HepG2 (cell line): ENCODE data around the gene HNRNPF. TPM values are rescaled to one million over a fixed set of nuclear protein-coding genes. Genes with fewer than 3 reads are reported as not detected.

Experiments used
- FOXO4 ChIP-seq: sonication (generic); formaldehyde crosslinking; conservative IDR thresholded peaks from 2 replicates; pipeline ENCODE4 v1.8.1; 2023; ENCODE audit warnings: missing genetic modification reagents
- MEF2D ChIP-seq: sonication (generic); formaldehyde crosslinking; IDR thresholded peaks from 2 replicates; pipeline ENCODE4 v1.5.1; 2020; ENCODE audit warnings: mild to moderate bottlenecking, missing genetic modification reagents
- TOPORS ChIP-seq: sonication (generic); formaldehyde crosslinking; IDR thresholded peaks from 2 replicates; pipeline ENCODE4 v1.8.0; 2023; ENCODE audit warnings: mild to moderate bottlenecking, missing genetic modification reagents
- ZFX ChIP-seq: sonication (generic); formaldehyde crosslinking; IDR thresholded peaks from 2 replicates; pipeline ENCODE4 v1.4.0; 2020; ENCODE audit warnings: mild to moderate bottlenecking, low read depth, missing genetic modification reagents, moderate library complexity
- ZNF367 ChIP-seq: sonication (generic); formaldehyde crosslinking; IDR thresholded peaks from 2 replicates; pipeline ENCODE4 v1.4.0; 2020; ENCODE audit warnings: missing genetic modification reagents, borderline replicate concordance
- ZNF772 ChIP-seq: sonication (generic); formaldehyde crosslinking; IDR thresholded peaks from 2 replicates; pipeline ENCODE4 v1.5.0; 2020; ENCODE audit warnings: mild to moderate bottlenecking, missing genetic modification reagents
- polyA plus RNA-seq, 8 experiments: library from polyadenylated mRNA; depleted of rRNA in 3 of 8; stranded (reverse) in 7 of 8; unstranded in 1 of 8; fragments of >200 nt; fragmentation: Illumina TruSeq in 4 of 8; extraction: Trizol in 4 of 8; gene quantifications; 2 replicates each; pipeline versions ENCODE4 v1.2.1 to v1.2.3, GENCODE V29; 2011 to 2016; ENCODE audit warnings: low read depth in 4 of 8, missing spikeins in 1 of 8, mixed read lengths in 1 of 8; ENCODE audit not compliant: insufficient read depth in 1 of 8
- total RNA-seq, 5 experiments: library from RNA; depleted of rRNA; stranded (reverse); fragments of >200 nt; fragmentation: Illumina TruSeq; extraction: Trizol; gene quantifications; 2 replicates each; pipeline ENCODE4 v1.2.3, GENCODE V29; 2016; ENCODE audit warnings: low read depth in 1 of 5
- TF ChIP-seq, protein P1 (sequence below): sonication (generic); formaldehyde crosslinking; IDR thresholded peaks from 2 replicates; pipeline ENCODE4 v1.4.0; 2020; ENCODE audit warnings: mild to moderate bottlenecking, missing genetic modification reagents, borderline replicate concordance
- TF ChIP-seq, protein P2 (sequence below): sonication (generic); formaldehyde crosslinking; conservative IDR thresholded peaks from 2 replicates; pipeline ENCODE4 v1.4.0; 2020; ENCODE audit warnings: mild to moderate bottlenecking, missing genetic modification reagents, moderate library complexity
- TF ChIP-seq, protein P3 (sequence below): sonication (generic); formaldehyde crosslinking; IDR thresholded peaks from 2 replicates; pipeline ENCODE4 v1.8.1; 2023; ENCODE audit warnings: mild to moderate bottlenecking, missing genetic modification reagents, borderline replicate concordance
- TF ChIP-seq, protein P4 (sequence below): sonication (generic); formaldehyde crosslinking; IDR thresholded peaks from 2 replicates; pipeline ENCODE4 v1.5.0; 2020; ENCODE audit warnings: mild to moderate bottlenecking, missing genetic modification reagents, borderline replicate concordance
- TF ChIP-seq, protein P5 (sequence below): sonication (generic); formaldehyde crosslinking; IDR thresholded peaks from 2 replicates; pipeline ENCODE4 v1.4.0; 2020; ENCODE audit warnings: low read depth, mild to moderate bottlenecking, missing genetic modification reagents

HNRNPF gene
- total and polyA plus RNA-seq, 2 of the 13 experiments (the other 11 are each of a cell fraction or from before 2014, with no cell fraction given) = 166 to 308 TPM

- TF ChIP-seq, protein P1, sequence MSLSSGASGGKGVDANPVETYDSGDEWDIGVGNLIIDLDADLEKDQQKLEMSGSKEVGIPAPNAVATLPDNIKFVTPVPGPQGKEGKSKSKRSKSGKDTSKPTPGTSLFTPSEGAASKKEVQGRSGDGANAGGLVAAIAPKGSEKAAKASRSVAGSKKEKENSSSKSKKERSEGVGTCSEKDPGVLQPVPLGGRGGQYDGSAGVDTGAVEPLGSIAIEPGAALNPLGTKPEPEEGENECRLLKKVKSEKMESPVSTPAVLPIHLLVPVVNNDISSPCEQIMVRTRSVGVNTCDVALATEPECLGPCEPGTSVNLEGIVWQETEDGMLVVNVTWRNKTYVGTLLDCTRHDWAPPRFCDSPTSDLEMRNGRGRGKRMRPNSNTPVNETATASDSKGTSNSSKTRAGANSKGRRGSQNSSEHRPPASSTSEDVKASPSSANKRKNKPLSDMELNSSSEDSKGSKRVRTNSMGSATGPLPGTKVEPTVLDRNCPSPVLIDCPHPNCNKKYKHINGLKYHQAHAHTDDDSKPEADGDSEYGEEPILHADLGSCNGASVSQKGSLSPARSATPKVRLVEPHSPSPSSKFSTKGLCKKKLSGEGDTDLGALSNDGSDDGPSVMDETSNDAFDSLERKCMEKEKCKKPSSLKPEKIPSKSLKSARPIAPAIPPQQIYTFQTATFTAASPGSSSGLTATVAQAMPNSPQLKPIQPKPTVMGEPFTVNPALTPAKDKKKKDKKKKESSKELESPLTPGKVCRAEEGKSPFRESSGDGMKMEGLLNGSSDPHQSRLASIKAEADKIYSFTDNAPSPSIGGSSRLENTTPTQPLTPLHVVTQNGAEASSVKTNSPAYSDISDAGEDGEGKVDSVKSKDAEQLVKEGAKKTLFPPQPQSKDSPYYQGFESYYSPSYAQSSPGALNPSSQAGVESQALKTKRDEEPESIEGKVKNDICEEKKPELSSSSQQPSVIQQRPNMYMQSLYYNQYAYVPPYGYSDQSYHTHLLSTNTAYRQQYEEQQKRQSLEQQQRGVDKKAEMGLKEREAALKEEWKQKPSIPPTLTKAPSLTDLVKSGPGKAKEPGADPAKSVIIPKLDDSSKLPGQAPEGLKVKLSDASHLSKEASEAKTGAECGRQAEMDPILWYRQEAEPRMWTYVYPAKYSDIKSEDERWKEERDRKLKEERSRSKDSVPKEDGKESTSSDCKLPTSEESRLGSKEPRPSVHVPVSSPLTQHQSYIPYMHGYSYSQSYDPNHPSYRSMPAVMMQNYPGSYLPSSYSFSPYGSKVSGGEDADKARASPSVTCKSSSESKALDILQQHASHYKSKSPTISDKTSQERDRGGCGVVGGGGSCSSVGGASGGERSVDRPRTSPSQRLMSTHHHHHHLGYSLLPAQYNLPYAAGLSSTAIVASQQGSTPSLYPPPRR (CRISPR knock-in tag) = no peak
- TF ChIP-seq ZNF367 (CRISPR knock-in tag) (no peak), MEF2D (CRISPR knock-in tag) (no peak), ZFX (peak; percentile 44), FOXO4 (no peak), TOPORS (0 out of 2 replicates have a peak, but pooled peaks have one; percentile 72), ZNF772 (CRISPR knock-in tag) (0 out of 2 replicates have a peak, but pooled peaks have one; percentile 36)
- TF ChIP-seq, protein P2, sequence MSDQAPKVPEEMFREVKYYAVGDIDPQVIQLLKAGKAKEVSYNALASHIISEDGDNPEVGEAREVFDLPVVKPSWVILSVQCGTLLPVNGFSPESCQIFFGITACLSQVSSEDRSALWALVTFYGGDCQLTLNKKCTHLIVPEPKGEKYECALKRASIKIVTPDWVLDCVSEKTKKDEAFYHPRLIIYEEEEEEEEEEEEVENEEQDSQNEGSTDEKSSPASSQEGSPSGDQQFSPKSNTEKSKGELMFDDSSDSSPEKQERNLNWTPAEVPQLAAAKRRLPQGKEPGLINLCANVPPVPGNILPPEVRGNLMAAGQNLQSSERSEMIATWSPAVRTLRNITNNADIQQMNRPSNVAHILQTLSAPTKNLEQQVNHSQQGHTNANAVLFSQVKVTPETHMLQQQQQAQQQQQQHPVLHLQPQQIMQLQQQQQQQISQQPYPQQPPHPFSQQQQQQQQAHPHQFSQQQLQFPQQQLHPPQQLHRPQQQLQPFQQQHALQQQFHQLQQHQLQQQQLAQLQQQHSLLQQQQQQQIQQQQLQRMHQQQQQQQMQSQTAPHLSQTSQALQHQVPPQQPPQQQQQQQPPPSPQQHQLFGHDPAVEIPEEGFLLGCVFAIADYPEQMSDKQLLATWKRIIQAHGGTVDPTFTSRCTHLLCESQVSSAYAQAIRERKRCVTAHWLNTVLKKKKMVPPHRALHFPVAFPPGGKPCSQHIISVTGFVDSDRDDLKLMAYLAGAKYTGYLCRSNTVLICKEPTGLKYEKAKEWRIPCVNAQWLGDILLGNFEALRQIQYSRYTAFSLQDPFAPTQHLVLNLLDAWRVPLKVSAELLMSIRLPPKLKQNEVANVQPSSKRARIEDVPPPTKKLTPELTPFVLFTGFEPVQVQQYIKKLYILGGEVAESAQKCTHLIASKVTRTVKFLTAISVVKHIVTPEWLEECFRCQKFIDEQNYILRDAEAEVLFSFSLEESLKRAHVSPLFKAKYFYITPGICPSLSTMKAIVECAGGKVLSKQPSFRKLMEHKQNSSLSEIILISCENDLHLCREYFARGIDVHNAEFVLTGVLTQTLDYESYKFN (CRISPR knock-in tag) = no peak
- TF ChIP-seq, protein P3, sequence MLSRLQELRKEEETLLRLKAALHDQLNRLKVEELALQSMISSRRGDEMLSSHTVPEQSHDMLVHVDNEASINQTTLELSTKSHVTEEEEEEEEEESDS (CRISPR knock-in tag) = no peak
- TF ChIP-seq, protein P4, sequence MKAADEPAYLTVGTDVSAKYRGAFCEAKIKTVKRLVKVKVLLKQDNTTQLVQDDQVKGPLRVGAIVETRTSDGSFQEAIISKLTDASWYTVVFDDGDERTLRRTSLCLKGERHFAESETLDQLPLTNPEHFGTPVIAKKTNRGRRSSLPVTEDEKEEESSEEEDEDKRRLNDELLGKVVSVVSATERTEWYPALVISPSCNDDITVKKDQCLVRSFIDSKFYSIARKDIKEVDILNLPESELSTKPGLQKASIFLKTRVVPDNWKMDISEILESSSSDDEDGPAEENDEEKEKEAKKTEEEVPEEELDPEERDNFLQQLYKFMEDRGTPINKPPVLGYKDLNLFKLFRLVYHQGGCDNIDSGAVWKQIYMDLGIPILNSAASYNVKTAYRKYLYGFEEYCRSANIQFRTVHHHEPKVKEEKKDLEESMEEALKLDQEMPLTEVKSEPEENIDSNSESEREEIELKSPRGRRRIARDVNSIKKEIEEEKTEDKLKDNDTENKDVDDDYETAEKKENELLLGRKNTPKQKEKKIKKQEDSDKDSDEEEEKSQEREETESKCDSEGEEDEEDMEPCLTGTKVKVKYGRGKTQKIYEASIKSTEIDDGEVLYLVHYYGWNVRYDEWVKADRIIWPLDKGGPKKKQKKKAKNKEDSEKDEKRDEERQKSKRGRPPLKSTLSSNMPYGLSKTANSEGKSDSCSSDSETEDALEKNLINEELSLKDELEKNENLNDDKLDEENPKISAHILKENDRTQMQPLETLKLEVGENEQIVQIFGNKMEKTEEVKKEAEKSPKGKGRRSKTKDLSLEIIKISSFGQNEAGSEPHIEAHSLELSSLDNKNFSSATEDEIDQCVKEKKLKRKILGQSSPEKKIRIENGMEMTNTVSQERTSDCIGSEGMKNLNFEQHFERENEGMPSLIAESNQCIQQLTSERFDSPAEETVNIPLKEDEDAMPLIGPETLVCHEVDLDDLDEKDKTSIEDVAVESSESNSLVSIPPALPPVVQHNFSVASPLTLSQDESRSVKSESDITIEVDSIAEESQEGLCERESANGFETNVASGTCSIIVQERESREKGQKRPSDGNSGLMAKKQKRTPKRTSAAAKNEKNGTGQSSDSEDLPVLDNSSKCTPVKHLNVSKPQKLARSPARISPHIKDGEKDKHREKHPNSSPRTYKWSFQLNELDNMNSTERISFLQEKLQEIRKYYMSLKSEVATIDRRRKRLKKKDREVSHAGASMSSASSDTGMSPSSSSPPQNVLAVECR (CRISPR knock-in tag) = no peak
- TF ChIP-seq, protein P5, sequence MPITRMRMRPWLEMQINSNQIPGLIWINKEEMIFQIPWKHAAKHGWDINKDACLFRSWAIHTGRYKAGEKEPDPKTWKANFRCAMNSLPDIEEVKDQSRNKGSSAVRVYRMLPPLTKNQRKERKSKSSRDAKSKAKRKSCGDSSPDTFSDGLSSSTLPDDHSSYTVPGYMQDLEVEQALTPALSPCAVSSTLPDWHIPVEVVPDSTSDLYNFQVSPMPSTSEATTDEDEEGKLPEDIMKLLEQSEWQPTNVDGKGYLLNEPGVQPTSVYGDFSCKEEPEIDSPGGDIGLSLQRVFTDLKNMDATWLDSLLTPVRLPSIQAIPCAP = no peak
Observed at GRCh38 chr10:43384252-43385221, 24.4 kb downstream of the HNRNPF start (continued).
